Esophagus mucosa (tissue), 1 donor: ENCODE results near the gene RRP1. TPM values are rescaled to one million over a fixed set of nuclear protein-coding genes. Genes with fewer than 3 reads are reported as not detected.

Source experiments
- ATAC-seq: fragments of 200-7000 bp; cut with Tn5 transposase; one replicate; pipeline ENCODE4 v1.9.1; 2020
- total RNA-seq: library from RNA; stranded (reverse); gene quantifications from one replicate; pipeline ENCODE4 v1.2.4, GENCODE V29; 2023
- donor health status: DM: yes; HTN: yes; CAD: no.

Gene RRP1
- total RNA-seq, 1 donor from 2014 or later: 30.8 TPM

- no peak for ATAC-seq
These were observed 29.7 kb upstream of the RRP1 start for GRCh38 chr21:43759651-43760050.

GRCh38 chr21:43760391-43760958, 28.9 kb upstream of the RRP1 start:
- no peak for ATAC-seq

- no peak for ATAC-seq
These were observed 27.5 kb upstream of the RRP1 start for GRCh38 chr21:43761886-43762285.

- peak; percentile 67 for ATAC-seq
These were observed 26.9 kb upstream of the RRP1 start for GRCh38 chr21:43762303-43763128.

- ATAC-seq: peak; percentile 7
These were observed 25.4 kb upstream of the RRP1 start for GRCh38 chr21:43763901-43764523.

- ATAC-seq: peak; percentile 2
These were observed 24.5 kb upstream of the RRP1 start for GRCh38 chr21:43764576-43765495.

GRCh38 chr21:43766734-43767497, 22.5 kb upstream of the RRP1 start:
- no peak for ATAC-seq

GRCh38 chr21:43767498-43767983, 21.8 kb upstream of the RRP1 start:
- ATAC-seq: peak; percentile 0

GRCh38 chr21:43767984-43768867, 21.2 kb upstream of the RRP1 start:
- ATAC-seq: peak; percentile 46

- peak; percentile 0 for ATAC-seq
These were observed 20.6 kb upstream of the RRP1 start for GRCh38 chr21:43768868-43769167.

GRCh38 chr21:43769325-43769958, 19.9 kb upstream of the RRP1 start:
- ATAC-seq: no peak

- no peak for ATAC-seq
These were observed 19.2 kb upstream of the RRP1 start for GRCh38 chr21:43770066-43770655.

- peak; percentile 33 for ATAC-seq
These were observed 18.1 kb upstream of the RRP1 start for GRCh38 chr21:43771199-43771675.

- peak; percentile 0 for ATAC-seq
These were observed 17.5 kb upstream of the RRP1 start for GRCh38 chr21:43771698-43772424.

GRCh38 chr21:43772425-43772821, 17.0 kb upstream of the RRP1 start:
- ATAC-seq: no peak

GRCh38 chr21:43774163-43774562, 15.2 kb upstream of the RRP1 start:
- no peak for ATAC-seq

- no peak for ATAC-seq
These were observed 14.2 kb upstream of the RRP1 start for GRCh38 chr21:43775190-43775589.

GRCh38 chr21:43775795-43776430, 13.5 kb upstream of the RRP1 start, which contains the start of gene CSTB:
Gene CSTB, minus strand, starts transcription at chr21:43776308. Its CDS starts 39 bp downstream, at chr21:43776269.
- ATAC-seq: no peak
